GM10248 (cell line): ENCODE data around the gene ZNF785.
"Not testable (repeated sequence)": the region's sequence is repeated elsewhere in the genome, so short reads cannot be mapped to it uniquely, and the experiment has no call there.

Experiments
- CTCF ChIA-PET: fragments of 300-600 bp; sonication (Branson Sonifier 250); formaldehyde crosslinking; extraction: SDS; loops from one replicate; lab custom pipeline; 2021; ENCODE audit warnings: antibody characterized with exemption; lab: Yijun Ruan, JAX
- POLR2A ChIA-PET: fragments of 350-650 bp; sonication (Branson Sonifier 250); formaldehyde crosslinking; extraction: SDS; loops from one replicate; lab custom pipeline; 2020; ENCODE audit warnings: antibody characterized with exemption; lab: Yijun Ruan, JAX
- DNase-seq: peaks from one replicate; pipeline ENCODE4 v3.0.0; 2012; ENCODE audit errors: extremely low spot score
- TF ChIP-seq, protein P1 (sequence below): IDR thresholded peaks from 2 replicates; pipeline ENCODE4 v1.5.1; 2012; ENCODE audit warnings: mild to moderate bottlenecking, low read depth; ENCODE audit errors: extremely low read depth, missing control alignments, control extremely low read depth

ZNF785 gene

DNA sequence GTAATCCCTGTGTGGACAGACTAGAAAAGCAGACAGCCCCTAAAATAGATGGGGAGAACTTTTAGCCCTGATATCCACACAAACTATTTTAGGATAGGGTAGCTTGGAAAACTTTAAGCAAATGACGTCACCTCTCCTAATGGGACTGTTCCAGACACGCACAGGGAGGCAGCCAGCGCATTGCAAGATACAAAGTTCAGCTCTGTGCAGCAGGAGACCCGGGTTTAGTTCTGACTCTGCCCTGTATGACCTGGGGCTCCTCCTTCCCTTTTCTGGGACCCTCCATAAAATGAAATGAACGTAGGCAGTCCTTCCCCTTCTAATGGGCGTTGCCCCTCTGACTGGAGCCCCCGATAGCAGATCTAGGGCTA lies 18.4 kb upstream of the ZNF785 start:
- TF ChIP-seq, protein P1, sequence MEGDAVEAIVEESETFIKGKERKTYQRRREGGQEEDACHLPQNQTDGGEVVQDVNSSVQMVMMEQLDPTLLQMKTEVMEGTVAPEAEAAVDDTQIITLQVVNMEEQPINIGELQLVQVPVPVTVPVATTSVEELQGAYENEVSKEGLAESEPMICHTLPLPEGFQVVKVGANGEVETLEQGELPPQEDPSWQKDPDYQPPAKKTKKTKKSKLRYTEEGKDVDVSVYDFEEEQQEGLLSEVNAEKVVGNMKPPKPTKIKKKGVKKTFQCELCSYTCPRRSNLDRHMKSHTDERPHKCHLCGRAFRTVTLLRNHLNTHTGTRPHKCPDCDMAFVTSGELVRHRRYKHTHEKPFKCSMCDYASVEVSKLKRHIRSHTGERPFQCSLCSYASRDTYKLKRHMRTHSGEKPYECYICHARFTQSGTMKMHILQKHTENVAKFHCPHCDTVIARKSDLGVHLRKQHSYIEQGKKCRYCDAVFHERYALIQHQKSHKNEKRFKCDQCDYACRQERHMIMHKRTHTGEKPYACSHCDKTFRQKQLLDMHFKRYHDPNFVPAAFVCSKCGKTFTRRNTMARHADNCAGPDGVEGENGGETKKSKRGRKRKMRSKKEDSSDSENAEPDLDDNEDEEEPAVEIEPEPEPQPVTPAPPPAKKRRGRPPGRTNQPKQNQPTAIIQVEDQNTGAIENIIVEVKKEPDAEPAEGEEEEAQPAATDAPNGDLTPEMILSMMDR, result no peak
- CTCF ChIA-PET, result interaction anchor here (0.9 to 8.6 kb wide), 5 partner anchors 12 to 174 kb away, joined by 3 to 45 read pairs (median 37); partner anchors contain the start of gene DCTPP1
- POLR2A ChIA-PET, result no interaction called here
- DNase-seq, result no peak

DNA sequence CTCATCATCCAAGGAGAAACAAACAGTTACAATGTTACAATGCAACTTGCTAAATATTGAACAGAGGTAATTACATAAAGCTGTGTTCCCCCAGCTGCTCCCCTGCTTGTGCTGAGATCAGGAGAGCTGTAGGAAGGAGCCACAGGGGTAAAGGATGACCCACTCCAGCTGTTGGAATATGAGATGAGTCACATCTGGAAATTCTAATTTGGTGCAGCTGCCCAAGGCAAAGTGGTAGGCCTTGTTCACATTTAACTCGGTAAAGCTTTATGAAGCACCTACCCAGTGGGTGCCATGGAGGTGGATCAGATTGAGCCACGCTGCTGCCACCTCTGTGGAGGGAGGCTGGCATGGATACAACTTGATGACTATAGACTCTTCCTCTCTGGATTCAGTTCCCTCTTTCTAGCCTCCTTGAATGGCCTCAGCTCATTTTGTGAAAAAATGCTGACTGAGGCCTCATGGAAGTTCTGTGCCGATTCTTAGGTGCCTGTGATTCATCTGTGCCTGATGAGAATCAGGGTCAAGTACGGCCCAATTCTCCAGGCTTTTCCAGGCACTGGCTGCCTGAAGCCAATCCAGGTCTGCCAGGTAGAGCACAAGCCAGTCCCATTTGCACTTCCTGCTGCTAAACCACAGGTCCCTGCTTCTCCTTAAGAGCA lies 17.2 kb upstream of the ZNF785 start:
- CTCF ChIA-PET, result interaction anchor here (1.0 to 8.6 kb wide), 7 partner anchors 13 to 193 kb away, joined by 4 to 45 read pairs (median 8); partner anchors contain the start of genes DCTPP1 and ZNF785
- DNase-seq, result no peak
- TF ChIP-seq, protein P1, result no peak
- POLR2A ChIA-PET, result interaction anchor here (0.5 to 0.7 kb wide), 3 partner anchors 31 to 639 kb away, joined by 3 to 6 read pairs (median 3); partner anchors contain the start of gene ZNF688

DNA sequence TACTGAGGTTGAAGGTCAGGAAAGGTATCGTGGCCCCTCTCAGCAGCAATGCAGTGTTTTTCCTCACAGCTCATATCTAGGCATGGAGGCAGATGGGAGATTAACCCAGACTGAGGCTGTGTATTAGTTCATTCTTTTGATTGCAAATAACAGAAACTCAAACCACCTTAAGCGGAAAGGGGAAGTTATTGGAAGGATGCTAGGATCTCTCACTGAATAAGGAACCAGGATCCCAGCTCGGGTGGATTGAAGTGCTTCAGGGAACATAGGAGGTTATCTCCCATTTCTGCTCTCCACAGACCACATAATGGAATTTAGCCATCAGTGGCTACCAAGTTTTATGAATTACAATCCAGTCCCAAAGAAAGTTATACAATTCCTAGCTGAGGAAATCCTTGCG lies 16.5 kb upstream of the ZNF785 start:
- POLR2A ChIA-PET, result no interaction called here
- TF ChIP-seq, protein P1, result no peak
- no peak for DNase-seq
- CTCF ChIA-PET, result interaction anchor here (1.0 to 8.6 kb wide), 5 partner anchors 14 to 192 kb away, joined by 5 to 45 read pairs (median 37); partner anchors contain the start of genes DCTPP1 and ZNF785

DNA sequence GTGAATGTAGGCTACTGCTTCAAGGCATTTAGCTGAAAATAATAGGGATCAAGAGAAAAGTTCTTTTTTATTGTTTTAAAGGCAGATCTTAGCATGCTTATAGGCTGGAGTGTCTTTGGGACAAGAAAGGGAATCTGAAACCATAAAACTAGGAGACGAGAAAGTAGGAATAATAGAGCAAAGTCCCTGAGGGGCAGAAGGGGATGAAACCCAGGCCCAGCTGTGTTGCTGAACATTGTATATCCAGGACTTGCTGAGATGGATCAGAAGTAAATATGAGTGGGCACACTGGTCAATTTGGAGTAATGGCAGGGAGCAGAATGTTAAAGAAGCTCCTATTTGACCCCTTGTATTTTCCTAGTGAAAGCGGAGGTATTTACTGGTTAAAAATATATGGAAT lies 15.4 kb upstream of the ZNF785 start:
- ChIA-PET CTCF (interaction anchor here (1.4 to 8.6 kb wide), 7 partner anchors 8 to 192 kb away, joined by 6 to 57 read pairs (median 37); partner anchors contain the start of genes DCTPP1 and ZNF785), POLR2A (no interaction called here)
- no peak for DNase-seq
- TF ChIP-seq, protein P1, result no peak

DNA sequence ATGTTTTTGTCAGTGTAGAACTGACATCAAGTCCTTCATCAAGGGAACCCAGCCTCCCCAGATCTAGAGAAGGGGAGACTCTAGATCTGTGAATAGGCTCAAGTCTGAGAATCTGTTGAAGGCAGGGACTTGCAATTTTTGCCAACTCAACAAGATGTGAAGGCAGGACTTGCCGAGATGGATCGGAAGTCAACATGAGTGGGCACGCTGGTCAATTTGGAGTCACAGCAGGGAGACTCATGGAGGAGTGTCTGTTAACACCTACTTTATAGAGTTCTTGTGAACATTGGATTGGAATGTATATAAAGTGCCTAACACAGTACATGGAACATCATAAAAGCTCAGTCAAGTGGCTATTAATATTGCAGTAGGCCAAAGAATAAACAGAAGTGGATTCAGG lies 14.7 kb upstream of the ZNF785 start:
- DNase-seq, result no peak
- TF ChIP-seq, protein P1, result no peak
- POLR2A ChIA-PET, result no interaction called here
- CTCF ChIA-PET, result interaction anchor here (1.0 to 6.7 kb wide), 9 partner anchors 9 to 191 kb away, joined by 4 to 57 read pairs (median 10); partner anchors contain the start of genes DCTPP1 and ZNF785

DNA sequence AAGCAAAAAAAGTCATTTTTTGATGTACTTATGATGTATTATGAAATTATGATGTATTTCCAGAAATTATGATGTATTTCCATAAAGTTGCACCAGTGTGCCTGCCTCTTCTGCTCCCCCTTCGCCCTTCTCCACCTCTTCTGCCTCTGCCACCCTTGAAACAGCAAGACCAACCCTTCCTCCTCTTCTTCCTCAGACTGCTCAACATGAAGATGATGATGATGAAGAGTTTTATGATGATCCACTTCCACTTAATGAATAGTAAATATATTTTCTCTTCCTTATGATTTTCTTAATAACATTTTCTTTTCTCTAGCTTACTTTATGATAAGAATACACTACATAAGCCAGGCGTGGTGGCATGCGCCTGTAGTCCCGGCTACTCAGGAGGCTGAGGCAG lies 7.4 kb upstream of the ZNF785 start:
- CTCF ChIA-PET, result interaction anchor here (0.8 to 1.7 kb wide), 4 partner anchors 21 to 101 kb away, joined by 3 to 5 read pairs (median 4); no protein-coding TSS in a partner anchor
- TF ChIP-seq, protein P1, result no peak
- POLR2A ChIA-PET, result no interaction called here

DNA sequence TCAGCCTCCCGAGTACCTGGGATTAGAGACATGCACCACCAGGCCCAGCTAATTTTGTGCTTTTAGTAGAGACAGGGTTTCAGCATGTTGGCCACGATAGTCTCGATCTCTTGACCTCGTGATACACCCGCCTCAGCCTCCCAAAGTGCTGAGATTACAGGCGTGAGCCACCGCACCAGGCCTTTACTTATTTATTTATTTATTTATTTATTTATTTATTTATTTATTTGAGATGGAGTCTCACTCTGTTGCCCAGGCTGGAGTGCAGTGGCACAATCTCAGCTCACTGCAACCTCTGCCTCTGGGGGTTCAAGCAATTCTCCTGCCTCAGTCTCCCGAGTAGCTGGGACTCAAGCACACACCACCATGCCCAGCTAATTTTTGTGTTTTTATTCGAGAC lies 5.4 kb upstream of the ZNF785 start:
- POLR2A ChIA-PET, DNase-seq: not testable (repeated sequence)
- CTCF ChIA-PET, result interaction anchor here (1.2 to 1.6 kb wide), 5 partner anchors 21 to 161 kb away, joined by 3 to 5 read pairs (median 4); partner anchors contain the start of gene DCTPP1

More for the DNA sequence above, 7.4 kb upstream of the ZNF785 start:
- no peak for DNase-seq

DNA sequence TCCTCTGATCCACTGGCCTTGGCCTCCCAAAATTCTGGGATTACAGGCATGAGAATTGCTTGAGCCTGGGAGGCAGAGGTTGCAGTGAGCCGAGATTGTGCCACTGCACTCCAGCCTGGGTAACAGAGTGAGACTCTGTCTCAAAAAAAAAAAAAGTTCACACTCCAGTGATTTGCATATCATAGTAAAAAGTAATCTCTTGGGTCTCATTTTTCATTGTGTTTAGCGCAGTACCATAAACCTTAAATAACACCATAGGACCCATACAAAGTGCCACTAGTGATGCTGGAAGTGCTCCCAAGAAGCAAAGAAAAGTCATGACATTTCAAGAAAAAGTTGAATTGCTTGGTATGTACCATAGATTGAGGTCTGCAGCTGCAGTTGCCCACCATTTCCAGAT lies 4.1 kb upstream of the ZNF785 start:
- CTCF ChIA-PET, result interaction anchor here (6.0 kb wide), 1 partner anchor 9 kb away, joined by 57 read pairs; no protein-coding TSS in a partner anchor
- POLR2A ChIA-PET, DNase-seq: not testable (repeated sequence)
